Calu3 (cell line): Measurements from ENCODE around the gene CUL3. TPM values are rescaled to one million over a fixed set of nuclear protein-coding genes. Genes with fewer than 3 reads are reported as not detected.

ENCODE experiments used
- BruUV-seq: library from RNA; stranded (reverse); fragments of 400-500 nt; replicated peaks from 2 replicates; lab custom pipeline; 2021; lab: Mats Ljungman, UMichigan
- CTCF ChIA-PET: fragments of 300-600 bp; sonication (Branson Sonifier 250); formaldehyde crosslinking; loops from one replicate; lab custom pipeline; 2022; ENCODE audit warnings: antibody characterized with exemption; lab: Charles Lee
- DNase-seq: peaks from one replicate; pipeline ENCODE4 v3.0.0; 2022
- H3K27ac Mint-ChIP-seq: one replicate; pipeline ENCODE4 v1.8.0; 2022; ENCODE audit warnings: mixed read lengths; ENCODE audit not compliant: unreplicated experiment
- H3K27me3 Mint-ChIP-seq: one replicate; pipeline ENCODE4 v1.8.0; 2022; ENCODE audit warnings: mixed read lengths; ENCODE audit not compliant: unreplicated experiment
- H3K36me3 Mint-ChIP-seq: one replicate; pipeline ENCODE4 v1.8.0; 2022; ENCODE audit warnings: mild to moderate bottlenecking, moderate library complexity, mixed read lengths; ENCODE audit not compliant: insufficient read depth, unreplicated experiment
- H3K4me1 Mint-ChIP-seq: one replicate; pipeline ENCODE4 v1.8.0; 2022; ENCODE audit warnings: mild to moderate bottlenecking, low read depth, mixed read lengths; ENCODE audit not compliant: unreplicated experiment
- H3K4me3 Mint-ChIP-seq: one replicate; pipeline ENCODE4 v1.8.0; 2022; ENCODE audit warnings: mild to moderate bottlenecking, low read depth, moderate library complexity, mixed read lengths; ENCODE audit not compliant: unreplicated experiment
- H3K9me3 Mint-ChIP-seq: one replicate; pipeline ENCODE4 v1.8.0; 2022; ENCODE audit warnings: low read depth, mixed read lengths; ENCODE audit not compliant: unreplicated experiment
- CTCF ChIP-seq: fragments of 200-600 bp; IDR thresholded peaks from one replicate; pipeline ENCODE4 v1.8.0; 2022; ENCODE audit warnings: antibody characterized with exemption; ENCODE audit not compliant: unreplicated experiment
- intact Hi-C: fragments of 100-400 bp; cut with micrococcal nuclease; formaldehyde crosslinking; loops from one replicate; pipeline ENCODE4 v1.10.0; 2022; ENCODE audit not compliant: unreplicated experiment
- total RNA-seq: library from RNA; stranded (reverse); gene quantifications from 2 replicates; pipeline ENCODE4 v1.2.3, GENCODE V29; 2022

CUL3 gene
- total RNA-seq, 1 experiment from 2014 or later: 89.3 TPM

DNA sequence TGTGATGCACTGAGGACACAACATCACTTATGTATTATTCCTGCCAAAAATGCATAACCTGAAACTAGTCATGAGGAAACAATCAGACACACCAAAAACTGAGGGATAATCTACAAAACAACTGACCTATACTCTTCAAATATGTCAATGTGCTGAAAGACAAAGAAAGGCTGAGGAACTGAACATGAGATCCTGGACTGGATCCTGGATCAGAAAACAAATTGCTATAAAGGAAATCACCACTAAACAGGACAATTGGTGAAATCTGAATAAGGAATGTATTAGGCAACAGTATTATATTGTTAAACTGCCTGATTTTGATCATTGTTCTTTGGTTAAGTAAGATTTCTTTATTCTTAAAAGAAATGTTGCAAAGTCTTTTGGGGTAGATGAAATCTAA lies 28.8 kb downstream of the CUL3 start:
- H3K4me1 Mint-ChIP-seq: no peaks in the 10 kb centered on the region
- H3K36me3 Mint-ChIP-seq: no peaks in the 10 kb centered on the region
- TF ChIP-seq CTCF: no peak
- no peak for DNase-seq
- H3K27me3 Mint-ChIP-seq: no peaks in the 10 kb centered on the region
- CTCF ChIA-PET: no interaction called here
- no peak overlapping the region for H3K4me3 Mint-ChIP-seq
- H3K9me3 Mint-ChIP-seq: no peaks in the 10 kb centered on the region
- no peak overlapping the region for H3K27ac Mint-ChIP-seq
- intact Hi-C loops: no loop called here
- no TSS peak for BruUV-seq

DNA sequence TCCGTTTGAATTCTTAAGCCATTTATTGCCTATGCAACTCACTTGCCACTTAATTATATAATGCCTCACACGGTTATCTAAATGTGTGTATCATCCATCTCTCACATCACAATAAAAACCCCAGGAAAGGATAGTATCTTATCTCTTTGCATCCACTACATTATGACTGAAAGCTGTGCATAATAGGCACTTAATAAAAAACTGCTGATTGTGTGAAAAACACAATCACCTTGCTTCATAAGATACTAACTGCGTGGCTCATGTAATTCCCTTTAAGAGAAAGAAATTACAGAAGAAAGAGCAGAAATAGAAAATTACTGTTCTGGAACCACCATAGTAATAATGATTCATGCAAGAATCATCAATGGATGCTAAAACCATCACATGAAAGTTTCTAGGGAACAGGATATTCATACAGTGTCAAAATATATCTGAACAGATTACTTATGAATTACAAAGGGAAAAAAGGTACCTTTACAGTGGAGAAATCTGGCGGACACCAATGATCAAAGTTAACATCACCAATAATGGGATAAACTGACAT lies 29.3 kb downstream of the CUL3 start:
- no peak overlapping the region for H3K27ac Mint-ChIP-seq
- no peaks in the 10 kb centered on the region for H3K36me3 Mint-ChIP-seq
- TF ChIP-seq CTCF: no peak
- no peaks in the 10 kb centered on the region for H3K27me3 Mint-ChIP-seq
- intact Hi-C loops: no loop called here
- H3K9me3 Mint-ChIP-seq: no peaks in the 10 kb centered on the region
- no peak overlapping the region for H3K4me3 Mint-ChIP-seq
- CTCF ChIA-PET: no interaction called here
- no peak for DNase-seq
- H3K4me1 Mint-ChIP-seq: peaks cover 2% of the 10 kb centered on the region
- BruUV-seq: no TSS peak

DNA sequence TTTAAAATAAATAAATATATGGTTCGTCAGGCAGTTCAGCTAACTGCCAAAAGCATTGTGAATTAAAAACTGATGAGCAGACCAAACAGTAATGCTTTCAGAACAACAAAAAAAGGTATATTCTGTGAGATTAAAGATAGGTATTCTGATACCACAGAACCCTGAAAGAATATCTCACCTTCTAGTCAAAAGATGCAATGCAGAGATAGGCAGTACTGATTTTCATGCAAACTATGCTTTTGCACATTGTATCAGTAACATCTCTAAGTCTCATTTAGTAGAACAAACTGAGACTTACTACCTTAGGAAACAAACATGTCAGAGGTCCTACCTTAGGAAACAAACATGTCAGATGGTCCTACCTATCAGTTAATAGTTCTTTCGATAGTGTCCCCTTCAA lies 32.4 kb downstream of the CUL3 start:
- TF ChIP-seq CTCF: no peak
- H3K36me3 Mint-ChIP-seq: no peaks in the 10 kb centered on the region
- CTCF ChIA-PET: no interaction called here
- DNase-seq: no peak
- no peak overlapping the region for H3K4me3 Mint-ChIP-seq
- intact Hi-C loops: no loop called here
- no TSS peak for BruUV-seq
- H3K9me3 Mint-ChIP-seq: no peaks in the 10 kb centered on the region
- H3K4me1 Mint-ChIP-seq: peaks cover 7% of the 10 kb centered on the region
- H3K27me3 Mint-ChIP-seq: no peaks in the 10 kb centered on the region
- no peak overlapping the region for H3K27ac Mint-ChIP-seq

- TF ChIP-seq CTCF: no peak
- no peaks in the 10 kb centered on the region for H3K27me3 Mint-ChIP-seq
- intact Hi-C loops: no loop called here
- CTCF ChIA-PET: no interaction called here
- DNase-seq: no peak
- peaks cover 17% of the 10 kb centered on the region for H3K4me1 Mint-ChIP-seq
- no peaks in the 10 kb centered on the region for H3K36me3 Mint-ChIP-seq
- no peak overlapping the region for H3K4me3 Mint-ChIP-seq
- no TSS peak for BruUV-seq
- no peak overlapping the region for H3K27ac Mint-ChIP-seq
- peaks cover 2% of the 10 kb centered on the region for H3K9me3 Mint-ChIP-seq
These were observed 33.5 kb downstream of the CUL3 start for GRCh38 chr2:224551693-224552092.
